ENCODE measurements around the gene SNORC.

SNORC gene

DNA sequence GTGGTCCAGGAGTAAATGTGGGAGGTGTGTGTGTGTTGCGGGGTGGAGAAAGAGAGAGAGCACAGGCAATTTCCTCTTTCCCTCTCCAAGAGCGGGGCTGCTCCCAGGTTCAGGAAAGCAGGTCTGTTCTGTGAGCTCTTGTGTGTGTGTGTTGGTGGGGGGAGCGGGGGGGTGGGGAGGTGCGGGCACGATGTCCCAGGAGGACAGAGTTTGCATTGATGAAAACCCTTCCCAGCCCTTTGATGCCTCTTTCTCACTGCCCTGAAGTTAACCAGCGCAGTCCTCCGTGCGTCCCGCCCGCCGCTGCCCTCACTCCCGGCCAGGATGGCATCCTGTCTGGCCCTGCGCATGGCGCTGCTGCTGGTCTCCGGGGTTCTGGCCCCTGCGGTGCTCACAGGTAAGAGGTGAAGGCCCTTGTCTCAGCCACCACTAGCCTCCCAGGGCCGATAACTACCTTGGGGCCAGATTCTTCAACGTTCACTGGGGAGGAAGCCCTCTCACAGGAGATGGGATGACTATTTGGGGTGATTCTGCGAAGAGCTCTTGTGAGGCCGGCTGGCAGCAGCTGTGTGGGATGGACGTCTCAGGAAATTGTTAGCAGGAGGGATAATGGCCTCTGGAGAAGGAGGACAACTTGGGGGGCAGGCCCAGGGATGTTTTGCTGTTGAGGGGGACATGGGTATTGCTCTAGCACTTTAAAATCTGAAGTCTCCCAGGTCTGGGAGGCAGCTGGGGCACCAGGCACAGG lies at the start of gene SNORC:
SNORC (plus strand) TSS at position 247 of the 748 bp plus-strand sequence; CDS start at position 325, 78 bp downstream.
- TF ChIP-seq, protein P1, sequence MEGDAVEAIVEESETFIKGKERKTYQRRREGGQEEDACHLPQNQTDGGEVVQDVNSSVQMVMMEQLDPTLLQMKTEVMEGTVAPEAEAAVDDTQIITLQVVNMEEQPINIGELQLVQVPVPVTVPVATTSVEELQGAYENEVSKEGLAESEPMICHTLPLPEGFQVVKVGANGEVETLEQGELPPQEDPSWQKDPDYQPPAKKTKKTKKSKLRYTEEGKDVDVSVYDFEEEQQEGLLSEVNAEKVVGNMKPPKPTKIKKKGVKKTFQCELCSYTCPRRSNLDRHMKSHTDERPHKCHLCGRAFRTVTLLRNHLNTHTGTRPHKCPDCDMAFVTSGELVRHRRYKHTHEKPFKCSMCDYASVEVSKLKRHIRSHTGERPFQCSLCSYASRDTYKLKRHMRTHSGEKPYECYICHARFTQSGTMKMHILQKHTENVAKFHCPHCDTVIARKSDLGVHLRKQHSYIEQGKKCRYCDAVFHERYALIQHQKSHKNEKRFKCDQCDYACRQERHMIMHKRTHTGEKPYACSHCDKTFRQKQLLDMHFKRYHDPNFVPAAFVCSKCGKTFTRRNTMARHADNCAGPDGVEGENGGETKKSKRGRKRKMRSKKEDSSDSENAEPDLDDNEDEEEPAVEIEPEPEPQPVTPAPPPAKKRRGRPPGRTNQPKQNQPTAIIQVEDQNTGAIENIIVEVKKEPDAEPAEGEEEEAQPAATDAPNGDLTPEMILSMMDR (IDR thresholded peaks at IDR 0.05; ENCODE audit: borderline replicate concordance, insufficient read depth, low read depth, low read length): no peak
- H3K4me3 ChIP-seq (ENCODE audit: low read depth, low read length): no peak within 1 kb of the TSS

DNA sequence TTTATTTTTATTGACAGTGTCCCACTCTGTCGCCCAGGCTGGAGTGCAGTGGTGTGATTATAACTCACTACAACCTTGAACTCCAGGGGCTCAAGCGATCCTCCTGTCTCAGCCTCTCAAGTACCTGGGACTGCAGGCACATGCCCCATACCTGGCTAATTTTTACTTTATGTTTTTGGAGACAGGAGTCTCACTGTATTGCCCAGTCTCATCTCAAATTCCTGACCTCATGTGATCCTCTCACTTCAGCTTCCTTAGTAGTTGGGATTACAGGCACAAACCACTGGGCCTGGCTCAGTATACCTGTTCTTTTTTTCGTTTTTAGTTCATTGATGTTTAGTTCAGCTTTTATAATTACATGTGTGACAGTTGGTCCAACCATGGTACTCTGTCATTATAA lies 40.1 kb upstream of the SNORC start:
- H3K4me3 ChIP-seq (ENCODE audit: low read depth, low read length): no peak overlapping the region
- TF ChIP-seq, protein P1 (IDR thresholded peaks at IDR 0.05; ENCODE audit: borderline replicate concordance, insufficient read depth, low read depth, low read length): no peak

DNA sequence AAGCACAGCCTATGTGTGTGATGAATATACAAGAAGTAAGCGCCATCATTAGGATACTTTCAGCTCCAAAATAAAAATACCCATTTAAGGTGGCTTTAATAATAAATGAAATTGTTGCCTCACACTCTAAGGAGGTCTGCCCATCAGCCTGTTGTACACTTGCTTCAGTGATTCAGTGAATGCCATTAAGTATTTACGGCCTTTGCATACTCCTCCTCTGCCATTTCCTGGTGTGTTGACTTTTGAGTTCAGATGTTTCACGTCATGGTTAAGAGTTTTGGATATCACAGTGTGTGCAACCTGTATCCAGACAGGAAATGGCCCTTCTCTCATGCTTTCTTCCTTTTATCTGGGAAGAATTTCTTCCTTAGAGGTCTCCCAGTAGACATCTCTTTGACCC lies 38.6 kb upstream of the SNORC start:
- H3K4me3 ChIP-seq (ENCODE audit: low read depth, low read length): no peak overlapping the region
- TF ChIP-seq, protein P1 (IDR thresholded peaks at IDR 0.05; ENCODE audit: borderline replicate concordance, insufficient read depth, low read depth, low read length): no peak

DNA sequence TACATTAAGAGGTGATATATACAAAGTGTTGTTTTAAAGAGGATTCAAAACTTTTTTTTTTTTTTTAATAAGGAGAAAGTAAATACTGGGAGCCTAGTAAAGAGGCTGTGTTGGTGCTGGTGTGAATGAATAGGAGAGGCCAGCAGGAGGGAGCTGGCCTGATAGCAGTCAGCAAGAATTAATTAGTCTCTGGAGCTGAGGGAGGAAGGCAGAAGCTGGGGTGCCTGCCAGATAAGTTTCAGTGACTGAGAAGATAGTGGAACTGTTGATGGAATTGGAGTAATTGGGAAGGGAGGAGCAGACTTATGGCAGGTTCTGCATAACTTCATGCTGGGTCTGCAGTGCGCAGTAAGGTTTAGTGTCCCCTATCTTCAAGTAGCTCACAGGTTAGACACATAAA lies 36.2 kb upstream of the SNORC start:
- no peak overlapping the region for H3K4me3 ChIP-seq (ENCODE audit: low read depth, low read length)
- TF ChIP-seq, protein P1 (IDR thresholded peaks at IDR 0.05; ENCODE audit: borderline replicate concordance, insufficient read depth, low read depth, low read length): no peak

DNA sequence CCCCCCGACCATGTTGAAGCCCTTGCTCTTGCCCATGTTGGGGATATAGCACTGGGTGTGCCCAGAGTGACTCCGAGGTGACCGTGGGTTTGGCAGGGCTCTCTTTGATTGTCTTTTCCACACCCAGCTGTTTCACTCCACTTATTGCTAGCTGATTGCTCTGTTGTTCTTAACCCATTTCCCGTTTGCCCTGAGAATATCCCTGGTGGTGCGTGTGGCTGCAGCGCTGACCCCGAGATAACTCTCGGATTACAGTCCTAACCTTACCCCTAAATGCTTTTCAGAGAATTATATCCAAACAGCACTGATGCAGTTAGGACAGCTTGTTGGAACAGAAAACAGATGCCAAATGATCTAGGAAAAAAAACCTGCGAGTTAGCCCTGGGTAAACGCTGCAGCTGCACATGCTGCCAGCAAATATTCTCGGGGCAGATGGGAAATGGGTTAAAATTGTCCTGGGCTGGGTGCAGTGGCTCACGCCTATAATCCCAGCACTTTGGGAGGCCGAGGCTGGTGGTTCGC lies 34.3 kb upstream of the SNORC start:
- TF ChIP-seq, protein P1 (IDR thresholded peaks at IDR 0.05; ENCODE audit: borderline replicate concordance, insufficient read depth, low read depth, low read length): no peak
- H3K4me3 ChIP-seq (ENCODE audit: low read depth, low read length): no peak overlapping the region

DNA sequence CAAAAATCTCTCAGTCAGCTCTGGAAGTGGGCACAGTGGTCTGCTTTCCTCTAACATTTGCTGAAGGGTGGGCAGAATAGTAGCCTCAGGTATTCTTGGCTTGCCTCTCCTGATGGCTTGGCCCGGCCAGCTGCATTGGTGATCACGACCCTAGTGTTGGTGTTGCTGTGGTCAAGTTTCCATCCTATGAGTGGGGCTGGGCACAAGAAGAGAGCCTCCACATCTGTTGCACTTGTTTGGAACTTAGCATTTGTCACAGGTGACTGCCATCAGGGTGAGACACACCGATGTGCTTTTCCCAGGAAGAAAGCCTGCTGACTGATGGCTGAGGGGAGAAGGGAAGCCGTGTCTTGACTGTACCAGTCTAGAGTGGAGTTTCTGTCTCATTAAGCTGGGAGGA lies 33.1 kb upstream of the SNORC start:
- no peak overlapping the region for H3K4me3 ChIP-seq (ENCODE audit: low read depth, low read length)
- TF ChIP-seq, protein P1 (IDR thresholded peaks at IDR 0.05; ENCODE audit: borderline replicate concordance, insufficient read depth, low read depth, low read length): no peak

DNA sequence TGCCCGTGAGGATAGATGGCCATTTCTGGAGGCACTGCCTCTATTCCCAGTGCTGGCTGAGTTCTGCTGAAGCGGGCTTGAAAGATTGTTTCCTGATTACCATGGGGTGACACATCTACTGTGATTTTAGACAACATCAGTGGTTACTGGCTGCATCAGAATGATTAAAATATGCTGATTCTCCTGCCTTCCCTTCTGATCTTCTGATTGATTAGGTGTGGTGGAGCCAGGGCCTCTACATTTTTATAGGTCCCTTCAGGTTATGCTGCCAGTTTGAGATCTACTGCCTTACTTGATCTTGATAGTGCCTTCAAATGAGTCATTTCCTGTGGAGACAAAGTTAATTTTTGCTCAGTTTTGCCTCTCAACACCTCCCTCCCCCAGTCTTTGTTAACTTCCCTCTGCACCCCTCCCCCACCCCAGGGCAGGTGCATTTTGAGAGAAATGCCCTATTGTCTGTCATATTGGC lies 31.6 kb upstream of the SNORC start:
- no peak overlapping the region for H3K4me3 ChIP-seq (ENCODE audit: low read depth, low read length)

More for the DNA sequence above, 31.6 kb upstream of the SNORC start:
- TF ChIP-seq, protein P1 (IDR thresholded peaks at IDR 0.05; ENCODE audit: borderline replicate concordance, insufficient read depth, low read depth, low read length): no peak

All from GM12875 (cell line).